ENCODE results near the gene GALNT13.

GRCh38 chr2:154381931-154382794, 510.4 kb downstream of the GALNT13 start:
- TF ChIP-seq CTCF (conservative IDR thresholded peaks at IDR 0.05; ENCODE audit: low read length) (no peak), EZH2phosphoT487 (IDR thresholded peaks at IDR 0.05; ENCODE audit: borderline replicate concordance, low read depth, low read length) (no peak)

Data from OCI-LY7 (cell line).